Daoy (cell line): ENCODE data around the gene MRPL33. TPM values are rescaled to one million over a fixed set of nuclear protein-coding genes. Genes with fewer than 3 reads are reported as not detected.

ENCODE experiments used
- DNase-seq: peaks from one replicate; pipeline ENCODE4 v3.0.0-alpha.2; 2015; ENCODE audit warnings: low read depth
- total RNA-seq: library from RNA; depleted of rRNA; stranded (reverse); fragments of >200 nt; shearing (Covaris generic); gene quantifications from 2 replicates; pipeline ENCODE4 v1.2.3, GENCODE V29; 2014; rRNA removed

MRPL33 gene
- 175 and 232 TPM in 2 replicates for total RNA-seq

DNA sequence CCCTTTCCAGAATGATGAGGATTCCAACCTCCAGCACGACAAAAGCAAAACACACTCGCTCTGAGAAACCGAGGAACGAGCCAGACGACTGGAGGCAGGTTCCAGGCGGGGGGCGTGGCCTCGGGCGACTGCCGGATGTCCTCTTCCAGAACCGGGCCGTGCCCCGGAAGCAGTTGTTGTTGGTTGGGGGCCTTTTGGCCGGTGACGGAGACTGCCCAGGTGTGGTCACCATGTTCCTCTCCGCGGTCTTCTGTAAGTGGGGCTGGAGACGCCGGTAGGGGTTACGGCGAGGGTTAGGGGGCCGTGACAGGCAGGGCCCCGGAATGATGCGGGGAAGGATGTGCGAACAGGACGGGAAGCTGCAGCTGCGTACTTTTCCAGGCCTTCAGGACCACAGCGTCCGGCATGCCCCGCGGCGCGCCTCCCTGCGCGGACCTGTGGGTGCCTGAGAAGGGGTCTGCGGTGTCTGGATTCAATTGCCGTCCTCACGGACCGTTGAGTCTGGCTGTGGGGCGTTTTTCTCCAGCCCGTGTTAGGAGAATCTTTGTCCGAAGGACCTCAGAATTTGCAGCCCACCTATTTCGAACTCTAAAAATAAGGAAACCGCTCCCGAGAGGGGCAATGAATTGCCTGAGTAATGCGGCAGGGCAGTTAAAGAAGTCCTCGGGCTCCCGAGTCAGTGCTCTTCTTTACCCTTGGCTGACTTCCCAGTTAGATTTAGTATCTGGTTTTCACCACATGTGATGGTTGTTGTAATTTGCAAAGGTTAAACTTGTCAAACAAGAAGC lies at the start of gene MRPL33:
Gene MRPL33, plus strand, starts transcription at position 172 of the 788 bp plus-strand sequence. Its CDS starts 59 bp downstream, at position 231.
- peak; percentile 96 for DNase-seq

DNA sequence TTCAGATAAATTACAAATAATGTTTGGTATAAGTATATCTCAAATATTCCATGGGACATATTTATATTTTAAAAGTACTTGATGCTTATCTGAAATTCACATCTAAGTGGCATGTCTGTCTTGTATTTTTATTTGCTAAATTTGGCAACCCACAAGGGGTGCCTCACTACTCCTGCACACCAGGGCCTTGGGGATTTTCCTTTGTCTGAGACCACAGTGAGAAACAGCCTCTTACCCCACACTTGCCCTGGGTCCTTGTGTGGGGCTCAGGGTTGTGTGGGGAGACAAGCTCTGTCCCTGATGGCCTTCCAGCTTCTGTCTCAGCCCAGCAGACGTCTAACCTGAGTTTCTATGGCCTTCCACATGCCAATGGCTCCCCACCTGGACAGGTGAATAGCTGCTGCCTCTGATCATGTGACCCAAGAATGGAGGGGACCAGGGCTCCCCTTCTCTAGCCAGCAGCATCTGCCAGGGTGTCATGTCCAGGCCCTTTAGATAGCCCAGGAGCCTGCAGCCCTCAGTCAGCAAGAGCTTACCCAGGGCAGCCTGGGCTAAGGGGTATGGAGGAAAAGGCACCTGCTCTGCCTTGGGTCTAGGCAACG lies 49.5 kb upstream of the MRPL33 start:
- no peak for DNase-seq

DNA sequence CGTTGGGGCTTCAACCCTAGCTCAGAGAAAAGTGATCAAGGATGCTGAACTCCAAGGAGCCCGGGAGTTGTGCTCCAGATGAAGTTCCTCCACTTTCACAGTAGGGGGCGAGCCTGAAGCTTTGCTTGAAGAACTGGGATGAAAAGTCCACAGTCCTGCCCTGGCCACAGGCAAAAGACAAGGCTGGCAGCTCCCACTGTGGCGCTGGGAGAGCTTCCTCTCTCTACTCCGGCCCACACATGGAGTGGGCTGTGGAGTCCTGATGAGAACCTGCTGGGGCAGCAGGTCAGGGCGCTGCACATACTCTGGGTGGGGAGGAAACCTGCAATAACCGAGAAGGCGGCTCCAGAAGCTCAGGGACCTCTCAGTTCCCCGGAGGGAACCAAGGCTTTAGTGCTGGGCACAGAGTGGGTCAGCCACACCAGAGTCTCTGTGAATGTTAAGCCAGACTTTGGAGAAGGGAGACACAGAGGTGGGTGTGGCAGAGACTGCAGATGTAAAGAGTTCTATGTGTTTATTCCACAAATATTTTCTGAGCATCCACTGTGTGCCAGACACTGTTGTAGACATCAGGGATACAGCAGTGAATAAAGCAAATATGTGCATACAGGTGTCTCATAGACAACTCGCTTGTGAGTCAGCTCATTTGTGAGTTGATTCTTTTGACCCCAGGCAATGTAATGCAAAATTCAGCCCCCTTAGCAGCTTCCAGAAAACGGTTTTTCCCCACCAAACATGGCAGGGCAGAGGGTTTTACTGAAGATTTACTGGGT lies 48.0 kb upstream of the MRPL33 start:
- DNase-seq, result peak; percentile 68

DNA sequence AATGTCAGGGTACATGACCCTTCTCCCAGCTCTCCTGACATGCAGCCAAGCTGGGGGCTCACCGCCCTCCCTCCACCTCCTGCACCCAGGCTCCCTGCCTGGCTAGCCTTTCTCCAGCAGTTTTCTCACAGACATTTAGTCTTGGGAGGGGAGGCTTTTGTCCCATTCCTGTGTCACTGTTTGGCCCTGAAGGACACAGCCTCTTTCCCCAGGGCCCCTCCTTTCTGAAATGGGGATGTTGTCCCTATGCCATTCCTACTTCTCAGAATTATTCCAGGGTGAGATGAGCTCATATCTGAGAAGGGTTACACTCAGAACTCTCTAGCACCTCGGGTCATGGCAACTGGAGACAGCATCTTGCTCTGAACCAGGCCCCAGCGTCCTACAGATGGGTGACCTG lies 47.3 kb upstream of the MRPL33 start:
- DNase-seq, result no peak

DNA sequence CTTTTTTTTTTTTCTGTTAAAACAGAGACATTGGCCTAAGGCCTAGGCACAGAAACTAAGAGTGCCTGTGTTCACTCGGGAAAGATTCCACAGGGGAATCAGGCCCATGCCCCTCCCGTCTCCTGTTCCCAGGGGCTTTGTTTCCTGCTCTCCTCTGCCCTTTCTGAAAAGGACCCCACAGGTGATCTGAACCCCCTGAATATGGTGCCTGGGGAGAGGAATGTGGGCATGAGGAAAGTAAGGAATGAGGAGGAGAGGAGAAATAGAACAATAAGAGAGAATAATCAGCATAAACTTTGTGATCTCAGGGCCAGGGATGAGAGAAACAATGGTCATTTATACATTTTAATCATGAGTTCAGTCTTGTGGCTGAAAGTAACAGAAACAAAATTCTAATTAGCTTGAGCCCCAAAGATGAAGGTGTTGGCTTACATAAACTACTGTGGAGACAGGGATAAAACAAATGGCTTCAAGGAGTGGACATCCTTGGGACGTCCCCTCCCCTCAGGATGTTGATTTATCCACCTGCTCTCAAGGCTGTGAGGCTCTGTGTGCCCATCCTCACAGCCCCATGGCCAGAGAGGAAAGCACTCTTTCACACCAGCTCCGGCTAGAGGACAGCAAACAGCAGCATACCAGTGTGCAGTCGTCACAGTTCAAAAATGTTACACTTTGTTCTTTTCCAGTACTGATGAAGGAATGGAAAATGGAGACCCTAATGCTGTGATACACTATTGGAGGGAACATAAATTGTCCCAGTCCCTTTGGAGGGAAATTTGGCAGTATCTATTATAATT lies 46.4 kb upstream of the MRPL33 start:
- DNase-seq, result no peak

DNA sequence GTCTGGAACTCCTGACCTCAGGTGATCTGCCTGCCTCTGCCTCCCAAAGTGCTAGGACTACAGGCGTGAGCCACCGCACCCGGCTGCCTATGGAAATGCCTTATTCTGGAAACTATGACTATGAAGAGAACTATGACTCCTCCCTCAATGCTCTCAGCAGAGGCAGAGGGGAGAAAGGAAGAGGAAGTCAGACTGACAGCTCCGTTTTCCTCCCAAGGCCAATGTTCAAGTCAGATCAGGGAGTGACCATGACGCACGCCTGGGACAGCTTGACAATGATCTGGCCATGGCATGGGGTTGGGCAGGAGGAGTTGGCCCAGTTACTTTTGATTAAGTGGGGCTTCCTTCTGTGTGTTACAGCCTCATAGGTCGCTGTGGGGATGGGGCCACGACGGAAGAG lies 44.3 kb upstream of the MRPL33 start:
- no peak for DNase-seq

DNA sequence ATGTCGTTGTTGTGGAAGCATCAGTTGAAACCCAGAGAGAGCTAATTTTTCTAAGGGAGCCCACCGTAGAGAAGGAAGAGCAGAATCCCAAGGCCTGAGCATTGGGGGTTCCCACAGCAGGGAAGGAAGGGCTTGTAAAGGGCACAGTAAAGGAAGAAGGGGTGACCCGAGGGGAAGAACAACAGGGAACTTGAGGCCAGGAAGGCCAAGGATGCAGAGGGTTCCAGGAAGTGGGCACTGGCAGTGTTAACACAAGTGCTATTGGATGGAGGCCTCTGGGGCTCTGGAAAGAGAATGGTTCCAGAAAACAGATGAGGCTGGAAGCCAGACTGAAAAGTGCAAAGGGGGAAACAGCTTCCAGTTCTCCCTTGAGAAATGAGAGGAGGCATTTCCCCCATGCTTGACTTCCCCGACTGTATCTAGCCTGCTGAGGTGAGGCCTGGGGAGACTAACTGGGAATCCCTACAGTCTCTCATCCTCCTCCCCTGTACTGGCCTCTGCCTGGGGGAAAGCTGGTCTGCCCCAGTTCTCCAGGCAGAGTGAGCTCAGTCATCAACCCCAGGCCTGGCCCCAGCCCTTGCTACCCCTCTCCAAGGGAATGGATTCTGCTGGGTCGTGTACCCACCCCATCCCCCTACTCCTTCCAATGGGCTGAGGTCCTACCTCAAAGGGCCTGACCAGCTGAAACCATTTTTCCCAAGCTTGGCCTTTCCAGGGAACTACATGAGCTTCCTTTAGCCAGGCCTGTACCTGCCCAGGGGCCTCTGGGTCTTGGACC lies 43.2 kb upstream of the MRPL33 start:
- no peak for DNase-seq

DNA sequence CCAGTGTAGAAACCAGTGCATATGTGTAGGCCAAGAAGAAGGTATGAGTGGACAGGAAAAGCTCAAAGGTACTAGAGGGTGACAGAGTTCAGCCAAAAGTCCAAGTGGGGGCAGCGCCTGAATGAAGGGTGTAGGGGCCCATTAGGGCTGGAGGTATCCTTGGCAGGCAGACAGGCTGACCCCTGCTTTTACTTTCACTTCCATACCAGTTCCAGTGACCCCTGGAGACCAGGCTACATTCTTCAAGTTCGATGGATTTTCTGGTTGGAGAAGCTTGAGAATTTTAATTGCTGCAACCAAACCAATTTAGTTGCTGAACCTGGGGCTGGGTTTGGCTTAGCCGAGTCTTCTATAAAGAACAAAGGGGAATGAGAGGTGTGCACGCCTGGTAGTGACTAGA lies 42.3 kb upstream of the MRPL33 start:
- DNase-seq, result no peak

DNA sequence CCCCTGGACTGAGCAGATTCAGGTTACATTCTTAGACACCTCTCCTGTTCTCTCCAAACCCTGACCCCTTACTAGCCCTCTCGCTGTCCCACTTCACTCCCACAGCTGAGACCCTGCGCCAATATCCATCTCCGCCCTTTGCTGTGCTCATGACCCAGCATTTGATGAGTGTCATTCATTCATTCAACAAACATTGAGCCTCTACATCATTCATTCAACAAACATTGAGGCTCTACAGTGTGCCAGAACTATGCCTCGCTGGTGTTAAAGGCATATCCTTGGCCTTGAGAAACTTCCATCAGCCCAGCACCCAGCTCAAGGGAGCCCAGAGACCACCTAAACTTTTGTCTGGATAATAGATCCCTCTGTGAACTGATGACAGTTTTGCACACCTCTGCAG lies 41.9 kb upstream of the MRPL33 start:
- no peak for DNase-seq

DNA sequence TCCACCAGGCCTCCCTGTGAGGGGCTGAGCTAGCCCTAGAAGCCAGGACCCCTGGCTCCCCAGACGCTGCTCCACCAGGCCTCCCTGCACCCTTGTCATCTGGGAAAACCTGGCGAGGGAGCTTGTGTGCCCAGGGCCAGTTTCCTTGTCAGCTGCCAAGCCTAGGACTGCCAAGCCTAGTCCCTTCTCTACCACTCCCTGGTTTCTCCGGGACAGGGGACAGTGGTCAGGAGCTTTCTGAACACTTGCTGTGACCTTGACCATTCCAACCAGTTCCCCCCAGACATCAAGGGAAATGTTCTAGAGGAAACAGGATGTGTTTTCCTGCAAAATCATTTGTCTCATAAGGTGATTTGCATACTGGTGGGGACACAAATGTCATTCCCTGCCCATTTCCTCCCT lies 41.3 kb upstream of the MRPL33 start:
- DNase-seq, result no peak

DNA sequence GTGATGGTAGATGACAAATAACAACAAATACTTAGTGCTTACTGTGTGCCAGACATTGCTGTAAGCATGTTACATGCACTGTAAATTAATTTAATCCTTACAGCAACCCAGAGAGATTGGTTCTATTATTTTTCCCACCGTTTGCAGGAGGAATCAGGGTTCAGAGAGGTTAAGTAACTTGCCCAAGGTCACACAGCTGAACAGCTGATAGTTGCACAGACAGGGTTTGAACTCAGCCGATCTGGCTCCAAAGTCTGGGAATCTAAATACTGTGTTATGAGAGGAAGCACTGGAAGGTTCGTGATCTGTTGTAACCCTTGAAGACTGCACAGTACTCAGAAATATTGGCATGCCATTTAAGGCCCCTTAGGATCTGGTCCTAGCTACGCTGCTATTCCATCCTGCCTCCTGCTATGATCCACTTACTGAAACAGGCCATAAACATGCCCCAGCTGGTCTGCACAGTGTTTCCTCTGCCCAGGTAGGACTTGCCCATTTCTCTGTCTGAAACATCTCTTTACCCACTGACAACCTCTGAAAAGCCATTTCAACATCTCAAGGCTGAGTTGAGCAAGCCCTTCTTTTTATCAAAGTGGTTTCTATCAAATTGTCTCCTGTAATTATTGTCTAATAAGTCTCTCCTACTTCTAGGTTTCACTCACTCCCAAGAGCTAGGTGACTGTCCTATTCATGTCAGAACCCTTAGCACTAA lies 40.4 kb upstream of the MRPL33 start:
- no peak for DNase-seq

DNA sequence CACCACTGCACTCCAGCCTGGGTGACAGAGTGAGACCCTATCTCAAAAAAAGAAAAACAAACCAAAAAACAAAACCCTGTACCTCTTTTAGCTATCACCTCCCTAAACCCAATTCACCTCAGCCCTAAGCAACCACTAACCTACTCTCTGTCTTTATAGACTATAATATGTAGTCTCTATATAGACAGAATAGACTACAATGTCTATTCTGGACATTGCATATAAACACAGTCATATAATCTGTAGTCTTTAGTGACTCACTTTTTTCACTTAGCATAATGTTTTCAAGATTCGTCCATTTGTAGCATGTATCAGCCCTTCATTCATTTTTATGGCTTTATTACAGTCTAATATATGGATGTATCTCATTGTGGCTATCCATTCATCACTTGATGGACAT lies 37.2 kb upstream of the MRPL33 start:
- DNase-seq, result no peak

DNA sequence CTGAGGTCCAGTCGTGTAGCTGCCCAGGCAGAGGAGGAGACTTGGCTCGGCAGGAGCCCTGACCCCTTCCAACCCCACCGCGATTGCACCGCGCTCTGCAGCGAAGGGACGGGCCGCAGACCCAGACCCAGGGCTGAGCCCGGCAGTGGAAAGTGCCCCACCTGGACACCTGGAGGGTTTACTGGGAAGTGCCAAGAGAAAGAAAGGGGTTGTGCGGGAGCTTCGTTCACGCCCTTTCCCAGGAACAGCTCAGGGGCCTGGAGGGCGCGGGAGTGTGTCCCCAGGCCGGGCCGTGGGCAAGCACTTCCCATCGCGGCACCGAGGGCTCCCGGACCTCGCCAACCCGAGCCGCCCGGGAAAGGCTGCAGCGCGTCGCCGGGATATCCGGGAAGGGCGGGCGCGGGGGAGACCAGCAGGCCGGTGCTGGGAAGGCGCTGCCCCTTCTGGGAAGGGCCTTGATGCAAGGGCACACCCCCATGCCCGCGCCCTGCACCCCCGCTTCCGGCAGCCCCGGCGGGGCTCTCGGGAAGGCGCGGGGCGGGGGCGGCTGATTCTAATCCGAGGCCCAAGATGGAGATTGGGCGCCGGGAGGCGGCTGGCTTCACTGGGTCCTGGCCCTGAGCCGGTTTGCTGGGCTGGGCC lies 36.1 kb upstream of the MRPL33 start:
- peak; percentile 83 for DNase-seq

DNA sequence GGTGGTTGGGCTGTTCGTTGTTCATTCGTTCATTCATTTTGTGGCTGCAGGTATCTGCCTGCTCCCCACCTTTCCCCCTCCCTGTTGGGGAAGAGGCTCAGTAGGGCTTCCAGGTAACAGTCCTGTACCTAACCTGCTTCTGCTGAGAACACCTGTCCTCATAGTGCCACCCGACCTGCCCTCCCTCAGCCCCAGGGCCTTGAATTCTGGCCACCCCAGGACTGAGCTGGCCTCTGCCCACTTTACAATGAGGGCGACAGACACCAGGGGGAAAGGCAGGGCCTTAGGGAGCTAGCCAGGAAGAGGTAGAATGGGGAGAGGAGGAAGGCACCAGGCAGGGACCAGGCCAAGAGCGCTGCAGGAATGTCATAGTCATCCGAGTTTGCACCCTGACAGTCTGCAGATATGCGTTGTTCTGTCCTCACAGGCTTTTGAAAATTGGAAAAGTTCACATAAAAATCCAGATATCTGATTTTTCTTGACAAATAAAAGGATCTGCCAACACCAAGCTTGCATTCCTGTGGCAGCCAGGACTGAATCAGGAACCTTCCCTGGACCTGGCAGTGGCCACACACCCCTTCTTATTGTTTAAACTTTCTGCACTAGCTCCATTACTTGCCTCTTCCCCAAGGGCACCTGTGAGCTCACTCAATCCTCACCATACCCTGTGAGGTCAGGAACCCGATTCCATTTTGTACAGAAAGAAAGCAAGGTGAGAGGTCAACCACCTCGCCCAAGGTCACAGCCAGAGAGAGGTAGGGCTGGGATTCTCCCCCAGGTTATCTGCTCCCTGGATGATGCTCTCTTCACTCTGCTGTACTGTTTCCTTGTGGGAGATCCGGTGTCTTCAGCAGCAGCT lies 35.3 kb upstream of the MRPL33 start:
- DNase-seq, result no peak

DNA sequence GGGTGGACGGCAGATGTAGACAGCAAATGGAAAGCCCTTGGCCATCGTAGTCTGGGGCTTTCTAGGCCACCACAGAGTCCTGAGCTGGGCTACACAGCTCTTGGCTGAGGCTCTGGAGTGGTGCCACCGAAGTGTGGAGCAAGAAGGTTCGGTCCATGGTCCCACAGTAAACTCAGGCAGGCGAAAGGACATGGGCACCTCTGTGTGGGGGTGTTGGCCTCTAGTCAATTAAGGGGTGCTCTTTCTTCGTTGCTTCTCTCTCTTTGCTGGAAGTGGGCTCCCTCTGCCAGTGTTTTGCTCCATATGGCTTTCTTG lies 34.7 kb upstream of the MRPL33 start:
- no peak for DNase-seq

DNA sequence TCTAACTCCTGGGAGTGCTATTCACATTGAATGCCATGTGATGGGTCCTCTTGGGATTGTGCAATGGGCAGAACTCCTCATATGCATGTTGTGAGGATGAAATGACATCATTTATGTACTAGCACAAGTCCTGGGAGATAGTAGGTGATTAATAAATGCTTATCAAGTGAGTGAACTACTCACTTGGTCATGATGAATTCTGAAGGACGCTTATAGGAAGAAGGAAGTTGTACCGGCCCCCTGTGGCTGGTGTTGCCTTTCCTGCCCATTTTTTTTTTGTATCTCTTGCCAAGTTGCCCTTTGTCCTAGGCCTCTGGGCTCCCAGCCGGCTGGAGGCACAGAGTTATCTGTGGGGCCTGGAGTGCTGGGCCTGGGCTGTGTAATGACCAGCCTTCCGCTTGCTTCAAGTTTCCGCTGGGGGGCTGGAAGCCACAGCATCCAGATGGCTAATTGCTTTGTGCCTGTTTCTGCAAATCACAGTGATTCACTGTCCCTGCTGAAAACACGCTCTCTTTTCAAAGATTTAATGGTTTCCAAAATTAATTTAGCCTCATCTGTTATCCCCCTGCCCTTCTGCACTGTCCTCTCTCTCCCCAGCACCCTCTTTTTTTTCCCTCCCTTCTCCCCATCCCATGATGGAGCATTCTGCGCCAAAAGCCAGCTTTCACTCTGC lies 33.7 kb upstream of the MRPL33 start:
- peak; percentile 73 for DNase-seq

DNA sequence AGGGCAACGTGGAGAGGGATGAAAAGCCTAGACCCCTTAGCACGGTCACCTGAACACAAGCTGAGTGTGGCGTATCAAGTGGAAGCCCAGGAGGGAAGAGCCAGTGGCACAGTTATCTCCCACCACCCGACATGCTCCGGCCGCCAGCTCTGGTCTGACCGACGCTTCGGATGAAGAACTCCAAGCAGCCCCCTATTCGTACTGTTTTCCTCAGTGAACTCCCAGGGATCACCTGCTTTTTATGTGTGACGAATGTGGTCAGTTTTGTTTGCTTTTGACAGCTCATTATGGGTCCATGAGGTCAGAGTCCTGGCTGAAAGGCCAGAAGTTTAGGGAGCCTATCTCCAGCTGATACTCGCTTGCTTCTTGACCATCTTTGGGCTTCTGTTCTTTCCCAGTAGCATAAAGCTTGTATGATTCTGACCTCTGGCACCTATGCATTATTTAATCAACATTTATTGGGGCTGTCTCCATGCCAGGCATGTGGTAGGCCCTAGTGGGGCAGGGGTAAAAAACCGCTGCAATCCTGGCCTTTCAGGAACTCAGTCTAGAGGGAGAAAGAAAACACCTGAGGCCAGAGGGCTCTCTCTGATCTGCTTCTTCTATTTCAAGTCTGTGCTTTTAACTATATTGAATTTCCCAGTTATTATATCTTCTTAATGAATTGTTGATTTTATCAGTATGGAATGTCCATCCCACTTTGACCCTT lies 33.0 kb upstream of the MRPL33 start:
- DNase-seq, result no peak

DNA sequence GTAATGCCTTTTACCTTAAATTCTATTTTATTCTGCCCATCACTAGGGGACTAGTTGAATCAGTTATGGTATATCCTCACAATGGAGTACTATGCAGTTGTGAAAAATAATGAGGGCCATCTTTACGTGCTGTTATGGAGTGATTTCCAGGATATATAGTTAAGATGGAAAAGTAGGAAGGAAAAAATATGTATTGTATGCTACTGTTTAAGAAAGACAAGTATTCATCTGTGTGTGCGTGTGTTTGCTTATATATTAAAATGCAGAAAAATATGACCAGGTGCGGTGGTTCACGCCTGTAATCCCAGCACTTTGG lies 32.5 kb upstream of the MRPL33 start:
- DNase-seq, result no peak
